ENCODE results near the gene TBC1D10B.

Gene TBC1D10B

GRCh38 chr16:30370456-30371247 is at the start of gene TBC1D10B:
TSS of gene TBC1D10B (minus strand) at chr16:30370494. CDS start at chr16:30370183, 311 bp downstream.
- Histone ChIP-seq H3K4me1 (ENCODE audit: control insufficient read depth, insufficient read depth, low read length) (peaks cover 7% of the 10 kb centered on the region), H3K4me3 (ENCODE audit: low read length) (peak within 1 kb of the TSS; percentile 77), H3K9me3 (ENCODE audit: control insufficient read depth, insufficient read depth, low read length) (no peaks in the 10 kb centered on the region), H3K36me3 (ENCODE audit: control insufficient read depth, insufficient read depth, low read length) (no peaks in the 10 kb centered on the region), H3K27me3 (ENCODE audit: control insufficient read depth, insufficient read depth, low read length) (no peaks in the 10 kb centered on the region), H3K27ac (ENCODE audit: low read length) (no peak within 1 kb of the TSS)
- DNase-seq (ENCODE audit: low read depth, low spot score): peak; percentile 98
- WGBS (ENCODE audit: insufficient coverage, insufficient read length): no CpG with 5 or more reads among the region's 40 CpGs

GRCh38 chr16:30418350-30419181 is 48.3 kb upstream of the TBC1D10B start:
- Histone ChIP-seq H3K9me3 (ENCODE audit: control insufficient read depth, insufficient read depth, low read length) (no peaks in the 10 kb centered on the region), H3K4me3 (ENCODE audit: low read length) (peak overlapping the region; percentile 49; the same call in 1 of the 2 replicates), H3K4me1 (ENCODE audit: control insufficient read depth, insufficient read depth, low read length) (no peaks in the 10 kb centered on the region), H3K27ac (ENCODE audit: low read length) (no peak overlapping the region), H3K27me3 (ENCODE audit: control insufficient read depth, insufficient read depth, low read length) (no peaks in the 10 kb centered on the region), H3K36me3 (ENCODE audit: control insufficient read depth, insufficient read depth, low read length) (peaks cover 8% of the 10 kb centered on the region; the same call in 1 of the 2 replicates)
- no peak for DNase-seq (ENCODE audit: low read depth, low spot score)
- no CpG with 5 or more reads among the region's 31 CpGs for WGBS (ENCODE audit: insufficient coverage, insufficient read length)

GRCh38 chr16:30417529-30418349 is 47.4 kb upstream of the TBC1D10B start:
- Histone ChIP-seq H3K4me1 (ENCODE audit: control insufficient read depth, insufficient read depth, low read length) (no peaks in the 10 kb centered on the region), H3K36me3 (ENCODE audit: control insufficient read depth, insufficient read depth, low read length) (0 out of 2 replicates have a peak, but pooled peaks cover 4% of the 10 kb centered on the region), H3K9me3 (ENCODE audit: control insufficient read depth, insufficient read depth, low read length) (no peaks in the 10 kb centered on the region), H3K27ac (ENCODE audit: low read length) (no peak overlapping the region), H3K27me3 (ENCODE audit: control insufficient read depth, insufficient read depth, low read length) (no peaks in the 10 kb centered on the region), H3K4me3 (ENCODE audit: low read length) (peak overlapping the region; percentile 49; the same call in 1 of the 2 replicates)
- peak; percentile 87 for DNase-seq (ENCODE audit: low read depth, low spot score)
- no CpG with 5 or more reads among the region's 140 CpGs for WGBS (ENCODE audit: insufficient coverage, insufficient read length)

- Histone ChIP-seq H3K9me3 (ENCODE audit: control insufficient read depth, insufficient read depth, low read length) (no peaks in the 10 kb centered on the region), H3K27ac (ENCODE audit: low read length) (no peak overlapping the region), H3K4me3 (ENCODE audit: low read length) (peak overlapping the region; percentile 49; the same call in 1 of the 2 replicates), H3K36me3 (ENCODE audit: control insufficient read depth, insufficient read depth, low read length) (peaks cover 5% of the 10 kb centered on the region; the same call in 1 of the 2 replicates), H3K4me1 (ENCODE audit: control insufficient read depth, insufficient read depth, low read length) (no peaks in the 10 kb centered on the region), H3K27me3 (ENCODE audit: control insufficient read depth, insufficient read depth, low read length) (no peaks in the 10 kb centered on the region)
- DNase-seq (ENCODE audit: low read depth, low spot score): no peak
- WGBS (ENCODE audit: insufficient coverage, insufficient read length): no CpG with 5 or more reads among the region's 18 CpGs
Observed at GRCh38 chr16:30416624-30417528, 46.6 kb upstream of the TBC1D10B start.

- no peak for DNase-seq (ENCODE audit: low read depth, low spot score)
- no peak overlapping the region for H3K4me3 ChIP-seq (ENCODE audit: low read length)
- H3K4me1 ChIP-seq (ENCODE audit: control insufficient read depth, insufficient read depth, low read length): no peaks in the 10 kb centered on the region
- H3K36me3 ChIP-seq (ENCODE audit: control insufficient read depth, insufficient read depth, low read length): peaks cover 11% of the 10 kb centered on the region; the same call in 1 of the 2 replicates
- no peak overlapping the region for H3K27ac ChIP-seq (ENCODE audit: low read length)
- H3K9me3 ChIP-seq (ENCODE audit: control insufficient read depth, insufficient read depth, low read length): no peaks in the 10 kb centered on the region
- WGBS (ENCODE audit: insufficient coverage, insufficient read length): 100% methylated on average over 1 of the region's 4 CpGs
- H3K27me3 ChIP-seq (ENCODE audit: control insufficient read depth, insufficient read depth, low read length): no peaks in the 10 kb centered on the region
Observed at GRCh38 chr16:30416047-30416603, 45.8 kb upstream of the TBC1D10B start.

- no peak overlapping the region for H3K4me3 ChIP-seq (ENCODE audit: low read length)
- H3K27ac ChIP-seq (ENCODE audit: low read length): no peak overlapping the region
- no peaks in the 10 kb centered on the region for H3K27me3 ChIP-seq (ENCODE audit: control insufficient read depth, insufficient read depth, low read length)
- peaks cover 9% of the 10 kb centered on the region; the same call in 1 of the 2 replicates for H3K36me3 ChIP-seq (ENCODE audit: control insufficient read depth, insufficient read depth, low read length)
- WGBS (ENCODE audit: insufficient coverage, insufficient read length): no CpG with 5 or more reads among the region's 5 CpGs
- 0 out of 2 replicates have a peak, but pooled peaks cover 1% of the 10 kb centered on the region for H3K4me1 ChIP-seq (ENCODE audit: control insufficient read depth, insufficient read depth, low read length)
- no peaks in the 10 kb centered on the region for H3K9me3 ChIP-seq (ENCODE audit: control insufficient read depth, insufficient read depth, low read length)
- no peak for DNase-seq (ENCODE audit: low read depth, low spot score)
Observed at GRCh38 chr16:30414159-30414558, 43.9 kb upstream of the TBC1D10B start.

- Histone ChIP-seq H3K9me3 (ENCODE audit: control insufficient read depth, insufficient read depth, low read length) (no peaks in the 10 kb centered on the region), H3K27ac (ENCODE audit: low read length) (no peak overlapping the region), H3K27me3 (ENCODE audit: control insufficient read depth, insufficient read depth, low read length) (no peaks in the 10 kb centered on the region), H3K4me3 (ENCODE audit: low read length) (no peak overlapping the region), H3K4me1 (ENCODE audit: control insufficient read depth, insufficient read depth, low read length) (0 out of 2 replicates have a peak, but pooled peaks cover 1% of the 10 kb centered on the region), H3K36me3 (ENCODE audit: control insufficient read depth, insufficient read depth, low read length) (peaks cover 9% of the 10 kb centered on the region; the same call in 1 of the 2 replicates)
- DNase-seq (ENCODE audit: low read depth, low spot score): no peak
- no CpG with 5 or more reads among the region's 6 CpGs for WGBS (ENCODE audit: insufficient coverage, insufficient read length)
Observed at GRCh38 chr16:30413112-30413806, 43.0 kb upstream of the TBC1D10B start.

GRCh38 chr16:30409125-30410060 is 39.1 kb upstream of the TBC1D10B start:
- no peak for DNase-seq (ENCODE audit: low read depth, low spot score)
- no CpG with 5 or more reads among the region's 15 CpGs for WGBS (ENCODE audit: insufficient coverage, insufficient read length)
- Histone ChIP-seq H3K4me1 (ENCODE audit: control insufficient read depth, insufficient read depth, low read length) (0 out of 2 replicates have a peak, but pooled peaks cover 5% of the 10 kb centered on the region), H3K27ac (ENCODE audit: low read length) (no peak overlapping the region), H3K4me3 (ENCODE audit: low read length) (no peak overlapping the region), H3K9me3 (ENCODE audit: control insufficient read depth, insufficient read depth, low read length) (no peaks in the 10 kb centered on the region), H3K27me3 (ENCODE audit: control insufficient read depth, insufficient read depth, low read length) (no peaks in the 10 kb centered on the region), H3K36me3 (ENCODE audit: control insufficient read depth, insufficient read depth, low read length) (peaks cover 9% of the 10 kb centered on the region; the same call in 1 of the 2 replicates)
